GM12878 (cell line): ENCODE measurements around the gene GPAT3.

ENCODE experiments used
- CEBPB ChIP-seq, 2 experiments: fragments of 150-350 bp in 1 of 2; IDR thresholded peaks; 2 replicates each; pipeline ENCODE4 v1.6.1; 2012 to 2014; ENCODE audit warnings: low read depth in 2 of 2, low read length in 2 of 2, borderline replicate concordance in 1 of 2, inconsistent platforms in 1 of 2
- CTCF ChIP-seq, 3 experiments: IDR thresholded peaks in 2 of 3; conservative IDR thresholded peaks in 1 of 3; 2 replicates each; pipeline ENCODE4 v1.5.1; 2011; ENCODE audit warnings: low read depth in 3 of 3, low read length in 3 of 3, mild to moderate bottlenecking in 3 of 3, control low read depth in 2 of 3, moderate library complexity in 2 of 3, inconsistent platforms in 1 of 3, mixed read lengths in 1 of 3; ENCODE audit not compliant: control insufficient read depth in 2 of 3, insufficient read depth in 1 of 3; ENCODE audit errors: extremely low read depth in 1 of 3
- EP300 ChIP-seq, 2 experiments: fragments of 150-350 bp in 1 of 2; IDR thresholded peaks; 2 replicates each; pipeline ENCODE4 v1.6.1; 2011 to 2012; ENCODE audit warnings: low read depth in 2 of 2, low read length in 2 of 2, borderline replicate concordance in 1 of 2, improper control_type of control experiment in 1 of 2, inconsistent platforms in 1 of 2; ENCODE audit not compliant: control insufficient read depth in 1 of 2
- FOS ChIP-seq: IDR thresholded peaks from 3 replicates; pipeline ENCODE4 v1.6.1; 2011; ENCODE audit warnings: borderline replicate concordance; ENCODE audit not compliant: insufficient read length; ENCODE audit errors: extremely low read depth
- PAX5 ChIP-seq: IDR thresholded peaks from 2 replicates; pipeline ENCODE4 v1.6.1; 2011; ENCODE audit warnings: low read depth, low read length, borderline replicate concordance
- POLR2A ChIP-seq: IDR thresholded peaks from 2 replicates; pipeline ENCODE4 v1.6.1; 2011; ENCODE audit warnings: low read depth, mild to moderate bottlenecking, low read length
- REST ChIP-seq: IDR thresholded peaks from 2 replicates; pipeline ENCODE4 v1.6.1; 2012; ENCODE audit warnings: mild to moderate bottlenecking, low read depth, low read length
- SMARCA5 ChIP-seq: fragments of 450-650 bp; IDR thresholded peaks from 2 replicates; pipeline ENCODE4 v1.6.1; 2017; ENCODE audit warnings: mild to moderate bottlenecking
- ZNF217 ChIP-seq: fragments of 450-650 bp; IDR thresholded peaks from 2 replicates; pipeline ENCODE4 v1.6.1; 2017; ENCODE audit warnings: antibody characterized with exemption, mild to moderate bottlenecking

- TF ChIP-seq POLR2A = no peak
- TF ChIP-seq CTCF (IDR thresholded peaks at IDR 0.05 in 2 of 3, conservative IDR thresholded peaks at IDR 0.05 in 1 of 3; ENCODE audit: control insufficient read depth in 2 of 3, extremely low read depth in 1 of 3, insufficient read depth in 1 of 3, low read depth in 3 of 3, low read length in 3 of 3) = no peak
- no peak for TF ChIP-seq FOS
- TF ChIP-seq EP300 (IDR thresholded peaks at IDR 0.05; ENCODE audit: borderline replicate concordance in 1 of 2, control insufficient read depth in 1 of 2, low read depth in 2 of 2, low read length in 2 of 2) = no peak
- no peak for TF ChIP-seq CEBPB (IDR thresholded peaks at IDR 0.05; ENCODE audit: borderline replicate concordance in 1 of 2, low read depth in 2 of 2, low read length in 2 of 2)
- TF ChIP-seq PAX5 = no peak
- TF ChIP-seq SMARCA5 = no peak
- TF ChIP-seq ZNF217 = no peak
- TF ChIP-seq REST = no peak
These were observed 20.9 kb downstream of the GPAT3 start for GRCh38 chr4:83556816-83557215.
